SK-N-SH (cell line): ENCODE results near the gene BRINP3. TPM values are rescaled to one million over a fixed set of nuclear protein-coding genes. Genes with fewer than 3 reads are reported as not detected.

ENCODE experiments used
- CTCF ChIA-PET: fragments of 300-600, 350-600 bp; formaldehyde crosslinking; extraction: SDS; loops from one replicate; lab custom pipeline; 2021; lab: Yijun Ruan, JAX
- POLR2A ChIA-PET: fragments of 350-600 bp; sonication (Branson Sonifier 250); formaldehyde crosslinking; extraction: SDS; loops from one replicate; lab custom pipeline; 2020; ENCODE audit warnings: antibody characterized with exemption, inconsistent platforms; lab: Yijun Ruan, JAX
- DNase-seq: peaks from one replicate; pipeline ENCODE4 v3.0.0; 2012
- H2AFZ ChIP-seq: fragments of 200-600 bp; sonication (generic); 2 replicates; pipeline ENCODE4 v1.8.1; 2016; ENCODE audit warnings: antibody characterized with exemption, mild to moderate bottlenecking, low read depth
- H3F3A ChIP-seq: fragments of 200-600 bp; sonication (generic); replicated peaks from 2 replicates; pipeline ENCODE3; 2016; ENCODE audit warnings: antibody characterized with exemption, mild to moderate bottlenecking; ENCODE audit not compliant: insufficient read depth
- H3K27ac ChIP-seq, 2 experiments: fragments of 200-500 bp in 1 of 2; fragments of 200-600 bp in 1 of 2; sonication (Bioruptor generic) in 1 of 2; sonication (generic), shearing (Covaris generic) in 1 of 2; 2 replicates each; pipeline versions ENCODE4 v1.5.1 to v1.6.1; 2014 to 2016; ENCODE audit warnings: low read depth in 2 of 2, inconsistent platforms in 1 of 2, low read length in 1 of 2, mild to moderate bottlenecking in 1 of 2, mixed read lengths in 1 of 2
- H3K27me3 ChIP-seq: fragments of 200-600 bp; sonication (generic), shearing (Covaris generic); 2 replicates; pipeline ENCODE4 v1.6.1; 2016; ENCODE audit warnings: mixed run types; ENCODE audit not compliant: insufficient read depth
- H3K36me3 ChIP-seq, 2 experiments: fragments of 200-500 bp in 1 of 2; fragments of 200-600 bp in 1 of 2; sonication (Bioruptor generic) in 1 of 2; sonication (generic) in 1 of 2; replicated peaks in 1 of 2; 2 replicates each; pipeline versions ENCODE3 to v1.5.1; 2014 to 2016; ENCODE audit warnings: low read length in 1 of 2, mild to moderate bottlenecking in 1 of 2; ENCODE audit not compliant: insufficient read depth in 2 of 2, control insufficient read depth in 1 of 2
- H3K4me1 ChIP-seq, 2 experiments: fragments of 200-500 bp in 1 of 2; fragments of 200-600 bp in 1 of 2; sonication (Bioruptor generic) in 1 of 2; sonication (generic), shearing (Covaris generic) in 1 of 2; 2 replicates each; pipeline versions ENCODE4 v1.5.1 to v1.6.1; 2014 to 2016; ENCODE audit warnings: low read depth in 1 of 2, low read length in 1 of 2, mixed run types in 1 of 2; ENCODE audit not compliant: insufficient read depth in 2 of 2, control insufficient read depth in 1 of 2
- H3K4me2 ChIP-seq: fragments of 200-600 bp; sonication (generic), shearing (Covaris generic); 2 replicates; pipeline ENCODE4 v1.6.1; 2017; ENCODE audit warnings: mixed run types
- H3K4me3 ChIP-seq, 2 experiments: fragments of 200-500 bp in 1 of 2; fragments of 200-600 bp in 1 of 2; sonication (Bioruptor generic) in 1 of 2; sonication (generic), shearing (Covaris generic) in 1 of 2; 2 replicates each; pipeline versions ENCODE4 v1.5.1 to v1.8.1; 2014 to 2016; ENCODE audit warnings: low read depth in 2 of 2, inconsistent platforms in 1 of 2, low read length in 1 of 2, mild to moderate bottlenecking in 1 of 2, mixed read lengths in 1 of 2, moderate library complexity in 1 of 2
- H3K79me2 ChIP-seq: fragments of 200-600 bp; sonication (generic); 2 replicates; pipeline ENCODE4 v1.8.1; 2017; ENCODE audit warnings: mild to moderate bottlenecking; ENCODE audit not compliant: insufficient read depth
- H3K9ac ChIP-seq: fragments of 200-600 bp; sonication (generic); 2 replicates; pipeline ENCODE4 v1.6.1; 2017; ENCODE audit warnings: mixed run types
- H3K9me2 ChIP-seq: fragments of 200-600 bp; sonication (generic); 2 replicates; pipeline ENCODE4 v1.6.1; 2017; ENCODE audit warnings: mixed run types
- H3K9me3 ChIP-seq: fragments of 200-600 bp; sonication (generic); 2 replicates; pipeline ENCODE4 v1.6.1; 2017; ENCODE audit warnings: mixed run types, mild to moderate bottlenecking, moderate library complexity
- H4K20me1 ChIP-seq: fragments of 200-600 bp; sonication (generic); 2 replicates; pipeline ENCODE4 v1.6.1; 2017; ENCODE audit warnings: mild to moderate bottlenecking, mixed run types; ENCODE audit not compliant: insufficient read depth
- CHD2 ChIP-seq: fragments of 150-350 bp; IDR thresholded peaks from 2 replicates; pipeline ENCODE4 v1.6.1; 2018; ENCODE audit warnings: low read length; ENCODE audit not compliant: partially characterized antibody
- EP300 ChIP-seq, 2 experiments: IDR thresholded peaks; 2 replicates each; pipeline versions ENCODE4 v1.4.0 to v1.6.1; 2012; ENCODE audit warnings: borderline replicate concordance in 1 of 2, low read depth in 1 of 2, low read length in 1 of 2
- EZH2phosphoT487 ChIP-seq: fragments of 200-600 bp; sonication (generic); IDR thresholded peaks from 2 replicates; pipeline ENCODE4 v1.6.1; 2017; ENCODE audit warnings: low read depth, mixed run types, mild to moderate bottlenecking, antibody characterized with exemption, moderate library complexity, borderline replicate concordance
- FOXM1 ChIP-seq: IDR thresholded peaks from 2 replicates; pipeline ENCODE4 v1.4.0; 2012; ENCODE audit warnings: low read depth, mild to moderate bottlenecking
- GABPA ChIP-seq: IDR thresholded peaks from 2 replicates; pipeline ENCODE4 v1.4.0; 2012; ENCODE audit warnings: low read depth, mild to moderate bottlenecking
- GATA2 ChIP-seq: sonication (generic); formaldehyde crosslinking; IDR thresholded peaks from 2 replicates; pipeline ENCODE4 v1.5.0; 2020; ENCODE audit warnings: mild to moderate bottlenecking, missing genetic modification reagents
- IRF3 ChIP-seq: fragments of 150-350 bp; IDR thresholded peaks from 2 replicates; pipeline ENCODE4 v1.6.1; 2016; ENCODE audit warnings: mild to moderate bottlenecking, low read depth, low read length
- MAX ChIP-seq: IDR thresholded peaks from 2 replicates; pipeline ENCODE4 v1.4.0; 2012; ENCODE audit warnings: low read depth
- NRF1 ChIP-seq: IDR thresholded peaks from 2 replicates; pipeline ENCODE4 v1.6.1; 2012; ENCODE audit warnings: low read depth, mild to moderate bottlenecking, low read length
- PBX3 ChIP-seq: IDR thresholded peaks from 2 replicates; pipeline ENCODE4; 2012
- POLR2AphosphoS5 ChIP-seq: IDR thresholded peaks from 2 replicates; pipeline ENCODE4 v1.6.1; 2012; ENCODE audit warnings: low read depth, low read length
- RAD21 ChIP-seq: IDR thresholded peaks from 2 replicates; pipeline ENCODE4 v1.6.1; 2012; ENCODE audit warnings: mild to moderate bottlenecking, low read length
- RCOR1 ChIP-seq: fragments of 150-350 bp; IDR thresholded peaks from 2 replicates; pipeline ENCODE4 v1.6.1; 2017; ENCODE audit warnings: antibody characterized with exemption, low read length
- REST ChIP-seq: IDR thresholded peaks from 2 replicates; pipeline ENCODE4 v1.6.1; 2012; ENCODE audit warnings: mild to moderate bottlenecking, low read depth, low read length, moderate library complexity
- RXRA ChIP-seq: IDR thresholded peaks from 2 replicates; pipeline ENCODE4 v1.4.0; 2012; ENCODE audit warnings: low read depth, mild to moderate bottlenecking, borderline replicate concordance
- SIN3A ChIP-seq: IDR thresholded peaks from 2 replicates; pipeline ENCODE4 v1.6.1; 2012; ENCODE audit warnings: low read depth, mild to moderate bottlenecking, low read length, moderate library complexity, borderline replicate concordance
- TAF1 ChIP-seq: IDR thresholded peaks from 2 replicates; pipeline ENCODE4 v1.6.1; 2012; ENCODE audit warnings: low read depth, mild to moderate bottlenecking, low read length, moderate library complexity, borderline replicate concordance
- TCF12 ChIP-seq: IDR thresholded peaks from 2 replicates; pipeline ENCODE4 v1.4.0; 2012
- TEAD4 ChIP-seq: IDR thresholded peaks from 2 replicates; pipeline ENCODE4 v1.4.0; 2012; ENCODE audit warnings: mild to moderate bottlenecking, borderline replicate concordance; ENCODE audit not compliant: insufficient read depth
- WGBS: methylation state at CpG from one replicate; pipeline ENCODE4 v1.1.6; 2017; ENCODE audit warnings: low lambda C conversion rate; 5-methylcytosine and 5-hydroxymethylcytosine counted together
- polyA plus RNA-seq, 3 experiments: library from polyadenylated mRNA; depleted of rRNA; stranded (reverse); fragments of >200 nt; gene quantifications; 2 replicates each; pipeline ENCODE4 v1.2.3, GENCODE V29; 2012

BRINP3 gene
- polyA plus RNA-seq, 1 of the 3 experiments (the other 2 are of a cell fraction), result not detected

- H3K9me2 ChIP-seq, result no peaks in the 10 kb centered on the region
- H3K27me3 ChIP-seq, result no peaks in the 10 kb centered on the region
- no peak overlapping the region for H3K9ac ChIP-seq
- H2AFZ ChIP-seq, result no peak overlapping the region
- H3K36me3 ChIP-seq, result no peaks in the 10 kb centered on the region
- no peaks in the 10 kb centered on the region for H3K9me3 ChIP-seq
- ChIA-PET CTCF (no interaction called here), POLR2A (no interaction called here)
- no peaks in the 10 kb centered on the region for H3F3A ChIP-seq
- no peaks in the 10 kb centered on the region for H3K79me2 ChIP-seq
- H3K4me2 ChIP-seq, result no peak overlapping the region
- H4K20me1 ChIP-seq, result no peaks in the 10 kb centered on the region
- no peak overlapping the region for H3K27ac ChIP-seq
- H3K4me1 ChIP-seq, result no peaks in the 10 kb centered on the region
- TF ChIP-seq GATA2 (CRISPR knock-in tag) (no peak), NRF1 (no peak), SIN3A (no peak), REST (no peak), MAX (no peak), TAF1 (no peak), PBX3 (no peak), GABPA (no peak), RCOR1 (no peak), TEAD4 (no peak), EP300 (IDR thresholded peaks at IDR 0.05; ENCODE audit: borderline replicate concordance in 1 of 2, low read depth in 1 of 2, low read length in 1 of 2) (no peak), RXRA (no peak), POLR2AphosphoS5 (no peak)
- DNase-seq, result no peak
- no peak overlapping the region for H3K4me3 ChIP-seq
- WGBS, result 57% methylated on average over 4 of the region's 4 CpGs
These were observed 110.5 kb downstream of the BRINP3 start for GRCh38 chr1:190367200-190367599.

- Histone ChIP-seq H3K4me1 (no peaks in the 10 kb centered on the region), H3K9me2 (no peaks in the 10 kb centered on the region), H2AFZ (no peak overlapping the region), H4K20me1 (no peaks in the 10 kb centered on the region), H3K36me3 (no peaks in the 10 kb centered on the region), H3K4me2 (no peak overlapping the region), H3K27ac (no peak overlapping the region), H3K4me3 (no peak overlapping the region), H3K9ac (no peak overlapping the region), H3K27me3 (no peaks in the 10 kb centered on the region), H3K79me2 (no peaks in the 10 kb centered on the region), H3F3A (no peaks in the 10 kb centered on the region), H3K9me3 (no peaks in the 10 kb centered on the region)
- DNase-seq, result no peak
- ChIA-PET CTCF (no interaction called here), POLR2A (no interaction called here)
- 75% methylated on average over 1 of the region's 1 CpG for WGBS
- TF ChIP-seq EZH2phosphoT487 (no peak), TEAD4 (no peak), FOXM1 (no peak), IRF3 (no peak), RAD21 (no peak), RXRA (no peak), RCOR1 (no peak), CHD2 (no peak), REST (no peak), TCF12 (no peak)
These were observed 112.4 kb downstream of the BRINP3 start for GRCh38 chr1:190365283-190365682.
